HK-2 (cell line): ENCODE data around the gene RNU1-2.
"Not testable (repeated sequence)": the region's sequence is repeated elsewhere in the genome, so short reads cannot be mapped to it uniquely, and the experiment has no call there.

ENCODE experiments used
- DNase-seq: peaks from one replicate; pipeline ENCODE4 v3.0.0-alpha.2; 2018; ENCODE audit not compliant: unreplicated experiment

The RNU1-2 gene

GRCh38 chr1:16907870-16908758 is 12.3 kb downstream of the RNU1-2 start:
- DNase-seq, result no peak

- DNase-seq, result not testable (repeated sequence)
Observed at GRCh38 chr1:16911851-16912721, 16.3 kb downstream of the RNU1-2 start.

GRCh38 chr1:16912742-16913141 is 17.0 kb downstream of the RNU1-2 start:
- DNase-seq, result not testable (repeated sequence)

- peak; percentile 28 for DNase-seq
Observed at GRCh38 chr1:16913181-16913832, 17.5 kb downstream of the RNU1-2 start.

- peak; percentile 89 for DNase-seq
Observed at GRCh38 chr1:16913833-16914662, 18.3 kb downstream of the RNU1-2 start.

GRCh38 chr1:16914928-16915626 is 19.3 kb downstream of the RNU1-2 start:
- DNase-seq, result not testable (repeated sequence)

GRCh38 chr1:16915627-16915973 is 19.8 kb downstream of the RNU1-2 start:
- DNase-seq, result no peak

GRCh38 chr1:16916036-16916880 is 20.5 kb downstream of the RNU1-2 start:
- not testable (repeated sequence) for DNase-seq

GRCh38 chr1:16918371-16918770 is 22.6 kb downstream of the RNU1-2 start:
- DNase-seq, result no peak

- not testable (repeated sequence) for DNase-seq
Observed at GRCh38 chr1:16918936-16919665, 23.3 kb downstream of the RNU1-2 start.

GRCh38 chr1:16920951-16921350 is 25.2 kb downstream of the RNU1-2 start:
- DNase-seq, result no peak

GRCh38 chr1:16921391-16922185 is 25.8 kb downstream of the RNU1-2 start, which contains the start of gene CROCC:
CROCC (plus strand) TSS chr1:16921931; CDS start chr1:16922019, 88 bp downstream.
- DNase-seq, result peak; percentile 27

- DNase-seq, result no peak
Observed at GRCh38 chr1:16922466-16922865, 26.7 kb downstream of the RNU1-2 start.

GRCh38 chr1:16922885-16923431 is 27.2 kb downstream of the RNU1-2 start:
- no peak for DNase-seq

GRCh38 chr1:16924216-16924918 is 28.6 kb downstream of the RNU1-2 start:
- DNase-seq, result no peak

GRCh38 chr1:16924919-16925477 is 29.2 kb downstream of the RNU1-2 start:
- no peak for DNase-seq
